Epithelial cell of esophagus (primary cell): Measurements from ENCODE around the gene GSTA4.

Experiments used
- DNase-seq: peaks from one replicate; pipeline ENCODE4 v3.0.0; 2010; ENCODE audit warnings: low read depth
- H3K4me3 ChIP-seq: 2 replicates; pipeline ENCODE4 v1.5.1; 2011; ENCODE audit warnings: mild to moderate bottlenecking, low read length, control low read depth
- TF ChIP-seq, protein P1 (sequence below): IDR thresholded peaks from 2 replicates; pipeline ENCODE4 v1.5.1; 2011; ENCODE audit warnings: low read depth, mild to moderate bottlenecking, low read length, control low read depth, inconsistent platforms; ENCODE audit not compliant: insufficient read depth; ENCODE audit errors: missing control alignments

GSTA4 gene

DNA sequence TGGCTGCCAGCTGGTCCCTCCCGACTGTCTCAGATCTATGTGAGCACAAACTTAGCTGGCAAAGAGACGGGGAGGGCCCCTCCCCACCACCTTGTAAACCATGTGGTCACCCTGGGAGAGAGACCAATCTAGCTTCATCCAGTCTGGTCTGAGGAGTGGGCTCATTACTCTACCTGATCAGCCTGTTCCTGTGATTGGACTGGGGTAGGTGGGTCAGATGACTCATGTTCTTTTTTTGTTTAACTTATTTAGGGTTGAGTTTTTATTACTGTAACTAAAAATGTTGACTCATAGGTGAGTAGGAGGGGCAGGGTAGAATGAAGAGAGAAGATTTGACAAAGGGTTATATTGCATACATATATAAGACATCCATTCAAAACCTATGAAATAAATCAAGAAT lies 4.7 kb downstream of the GSTA4 start:
- no peak overlapping the region for H3K4me3 ChIP-seq
- TF ChIP-seq, protein P1, sequence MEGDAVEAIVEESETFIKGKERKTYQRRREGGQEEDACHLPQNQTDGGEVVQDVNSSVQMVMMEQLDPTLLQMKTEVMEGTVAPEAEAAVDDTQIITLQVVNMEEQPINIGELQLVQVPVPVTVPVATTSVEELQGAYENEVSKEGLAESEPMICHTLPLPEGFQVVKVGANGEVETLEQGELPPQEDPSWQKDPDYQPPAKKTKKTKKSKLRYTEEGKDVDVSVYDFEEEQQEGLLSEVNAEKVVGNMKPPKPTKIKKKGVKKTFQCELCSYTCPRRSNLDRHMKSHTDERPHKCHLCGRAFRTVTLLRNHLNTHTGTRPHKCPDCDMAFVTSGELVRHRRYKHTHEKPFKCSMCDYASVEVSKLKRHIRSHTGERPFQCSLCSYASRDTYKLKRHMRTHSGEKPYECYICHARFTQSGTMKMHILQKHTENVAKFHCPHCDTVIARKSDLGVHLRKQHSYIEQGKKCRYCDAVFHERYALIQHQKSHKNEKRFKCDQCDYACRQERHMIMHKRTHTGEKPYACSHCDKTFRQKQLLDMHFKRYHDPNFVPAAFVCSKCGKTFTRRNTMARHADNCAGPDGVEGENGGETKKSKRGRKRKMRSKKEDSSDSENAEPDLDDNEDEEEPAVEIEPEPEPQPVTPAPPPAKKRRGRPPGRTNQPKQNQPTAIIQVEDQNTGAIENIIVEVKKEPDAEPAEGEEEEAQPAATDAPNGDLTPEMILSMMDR: no peak
- DNase-seq: peak; percentile 53

DNA sequence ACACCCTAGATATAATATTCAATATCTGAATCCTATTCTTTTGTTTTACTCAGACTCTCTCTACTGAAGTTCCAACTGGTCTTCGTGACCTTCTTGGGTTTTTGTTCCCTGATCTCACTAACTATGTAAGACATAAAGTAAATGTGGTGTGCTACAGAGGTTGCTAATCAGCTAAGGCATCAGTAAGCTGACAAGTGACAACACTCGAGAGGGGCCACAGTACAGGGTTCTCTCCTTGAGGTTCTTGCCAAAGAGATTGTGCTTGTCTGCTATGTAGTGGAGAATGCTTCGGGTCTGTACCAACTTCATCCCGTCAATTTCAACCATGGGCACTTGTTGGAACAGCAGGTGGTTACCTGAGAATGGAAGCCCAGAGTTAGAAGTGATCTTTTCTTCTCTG lies 9.9 kb downstream of the GSTA4 start:
- no peak for DNase-seq
- TF ChIP-seq, protein P1: no peak
- no peak overlapping the region for H3K4me3 ChIP-seq

DNA sequence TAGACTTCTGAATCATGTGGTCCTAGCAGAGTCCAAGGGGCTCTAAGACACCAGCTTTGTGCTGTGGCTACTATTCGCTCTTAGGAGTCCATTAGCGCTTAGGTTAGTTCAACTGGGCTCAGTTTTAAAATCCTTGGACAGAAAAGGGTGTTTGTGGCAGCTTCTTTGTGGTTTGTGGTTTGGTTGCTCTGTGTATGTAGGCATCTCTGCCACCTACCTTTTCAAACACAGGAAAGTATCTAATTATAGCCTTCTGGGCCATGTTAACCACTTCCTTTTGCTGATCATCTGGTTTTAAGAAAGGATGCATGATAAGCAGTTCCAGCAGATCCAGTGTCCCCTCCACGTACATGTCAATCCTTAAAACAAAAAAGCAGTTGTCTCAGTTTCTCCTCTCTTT lies 10.8 kb downstream of the GSTA4 start:
- H3K4me3 ChIP-seq: no peak overlapping the region
- TF ChIP-seq, protein P1: no peak
- no peak for DNase-seq

DNA sequence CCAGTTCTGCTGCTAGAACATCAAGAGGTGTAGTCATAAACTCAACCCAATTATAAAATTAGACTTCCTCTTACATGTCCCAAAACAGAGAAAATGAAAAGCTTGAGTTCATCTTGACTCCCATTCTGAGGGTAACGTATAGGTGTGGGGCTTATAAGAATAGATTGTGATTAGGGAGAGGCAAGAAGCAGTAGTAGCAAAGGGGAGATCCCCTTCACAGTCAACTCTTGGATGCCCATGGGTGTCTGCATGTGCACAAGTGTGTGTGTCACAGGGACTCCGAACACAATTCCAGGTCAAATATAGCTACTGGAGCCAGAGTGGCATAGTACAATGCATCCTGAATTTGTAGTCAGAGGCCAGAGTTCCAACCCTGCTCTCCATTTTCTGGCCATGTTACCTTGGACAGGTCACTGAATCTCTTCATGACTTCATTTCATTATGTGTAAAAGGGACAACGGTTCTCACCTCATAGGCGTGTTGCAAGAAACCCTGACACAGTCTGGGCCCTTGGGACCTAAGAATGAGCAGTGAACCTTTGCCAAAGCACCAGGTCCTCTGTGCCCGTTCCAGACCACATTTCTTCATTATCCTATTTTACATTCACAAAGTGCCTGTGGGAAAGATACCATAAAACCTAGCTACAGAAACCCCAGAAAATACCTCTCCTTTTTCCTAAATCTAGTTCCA lies 11.8 kb downstream of the GSTA4 start:
- H3K4me3 ChIP-seq: no peak overlapping the region
- DNase-seq: no peak
- TF ChIP-seq, protein P1: no peak

- no peak overlapping the region for H3K4me3 ChIP-seq
- DNase-seq: no peak
- TF ChIP-seq, protein P1: no peak
These were observed 12.4 kb downstream of the GSTA4 start for GRCh38 chr6:52982680-52983079.

- no peak overlapping the region for H3K4me3 ChIP-seq
- TF ChIP-seq, protein P1: no peak
- no peak for DNase-seq
These were observed 13.7 kb downstream of the GSTA4 start for GRCh38 chr6:52981222-52981900.
